ENCODE results near the gene ZNF324.

DNA sequence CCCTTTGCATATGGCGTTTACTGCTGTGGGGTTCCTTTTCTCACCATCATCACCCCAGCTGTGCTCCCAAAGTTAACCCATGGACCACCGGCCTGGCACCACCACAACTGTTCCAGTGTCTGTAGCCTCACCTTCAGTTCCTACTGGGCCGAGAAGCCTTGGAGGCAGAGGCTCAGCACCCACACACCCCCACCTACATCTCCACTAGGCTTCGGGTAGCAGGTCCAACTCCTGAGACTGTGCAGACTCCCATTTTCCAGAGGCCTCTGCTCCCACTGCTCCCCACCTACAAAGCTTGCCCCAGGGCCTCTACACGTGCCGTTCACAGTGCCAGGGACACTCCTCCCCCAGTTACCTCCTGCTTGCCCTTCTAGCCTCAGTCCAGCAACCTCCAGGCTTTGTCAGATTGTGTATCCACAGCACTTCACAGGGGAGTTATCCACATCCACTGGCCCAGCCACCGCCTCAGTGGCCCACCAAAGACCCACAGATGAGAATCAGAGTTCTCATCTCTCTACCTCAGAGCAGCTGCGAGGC lies 30.8 kb downstream of the ZNF324 start:
- TF ChIP-seq KDM1A (IDR thresholded peaks at IDR 0.05; ENCODE audit: borderline replicate concordance, low read length) = no peak
- TF ChIP-seq, protein P1, sequence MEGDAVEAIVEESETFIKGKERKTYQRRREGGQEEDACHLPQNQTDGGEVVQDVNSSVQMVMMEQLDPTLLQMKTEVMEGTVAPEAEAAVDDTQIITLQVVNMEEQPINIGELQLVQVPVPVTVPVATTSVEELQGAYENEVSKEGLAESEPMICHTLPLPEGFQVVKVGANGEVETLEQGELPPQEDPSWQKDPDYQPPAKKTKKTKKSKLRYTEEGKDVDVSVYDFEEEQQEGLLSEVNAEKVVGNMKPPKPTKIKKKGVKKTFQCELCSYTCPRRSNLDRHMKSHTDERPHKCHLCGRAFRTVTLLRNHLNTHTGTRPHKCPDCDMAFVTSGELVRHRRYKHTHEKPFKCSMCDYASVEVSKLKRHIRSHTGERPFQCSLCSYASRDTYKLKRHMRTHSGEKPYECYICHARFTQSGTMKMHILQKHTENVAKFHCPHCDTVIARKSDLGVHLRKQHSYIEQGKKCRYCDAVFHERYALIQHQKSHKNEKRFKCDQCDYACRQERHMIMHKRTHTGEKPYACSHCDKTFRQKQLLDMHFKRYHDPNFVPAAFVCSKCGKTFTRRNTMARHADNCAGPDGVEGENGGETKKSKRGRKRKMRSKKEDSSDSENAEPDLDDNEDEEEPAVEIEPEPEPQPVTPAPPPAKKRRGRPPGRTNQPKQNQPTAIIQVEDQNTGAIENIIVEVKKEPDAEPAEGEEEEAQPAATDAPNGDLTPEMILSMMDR (IDR thresholded peaks at IDR 0.05; ENCODE audit: control extremely low read depth in 1 of 3, insufficient read depth in 1 of 3, low read depth in 1 of 3, low read length in 3 of 3) = no peak
- no peak for TF ChIP-seq TBP (IDR thresholded peaks at IDR 0.05; ENCODE audit: low read depth, low read length)
- no peak for TF ChIP-seq POLR2AphosphoS5 (IDR thresholded peaks at IDR 0.05; ENCODE audit: low read depth, low read length)
- TF ChIP-seq EGR1 (IDR thresholded peaks at IDR 0.05; ENCODE audit: borderline replicate concordance, low read depth, low read length) = no peak
